Activated naive CD8-positive, alpha-beta T cell (primary cell): ENCODE data around the gene VCP.
"Not testable (repeated sequence)": the region's sequence is repeated elsewhere in the genome, so short reads cannot be mapped to it uniquely, and the experiment has no call there.

ENCODE experiments used
- H3K27ac Mint-ChIP-seq: one replicate; pipeline ENCODE4 v1.8.0; 2021; ENCODE audit warnings: mixed read lengths
- H3K27me3 Mint-ChIP-seq: one replicate; pipeline ENCODE4 v1.8.0; 2021; ENCODE audit warnings: mixed read lengths
- H3K36me3 Mint-ChIP-seq: one replicate; pipeline ENCODE4 v1.8.0; 2021; ENCODE audit warnings: mixed read lengths
- H3K4me1 Mint-ChIP-seq: one replicate; pipeline ENCODE4 v1.8.0; 2021; ENCODE audit warnings: low read depth, mixed read lengths
- H3K4me3 Mint-ChIP-seq: one replicate; pipeline ENCODE4 v1.8.0; 2021; ENCODE audit warnings: mild to moderate bottlenecking, mixed read lengths
- H3K9me3 Mint-ChIP-seq: one replicate; pipeline ENCODE4 v1.8.0; 2021; ENCODE audit warnings: low read depth, mixed read lengths

VCP gene

DNA sequence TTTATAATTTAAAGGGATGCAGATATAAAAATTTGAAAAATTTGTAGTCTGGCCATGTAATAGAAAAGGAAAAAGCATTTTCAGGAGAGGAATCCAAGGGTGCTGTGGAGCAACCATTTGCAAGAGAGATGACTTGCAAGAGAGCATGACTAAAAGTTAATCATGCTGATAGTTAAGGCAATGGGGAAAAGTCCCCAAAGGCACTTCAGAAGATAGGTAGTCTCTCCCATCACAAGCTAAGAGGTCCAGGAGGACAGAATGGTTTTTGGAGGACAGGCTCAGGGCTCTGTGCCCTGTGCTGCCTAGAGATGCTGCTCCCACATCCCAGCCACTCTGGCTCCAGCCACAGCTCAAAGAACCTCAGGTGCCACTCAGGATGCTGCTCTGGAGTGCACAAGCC is 44.1 kb downstream of the VCP start:
- H3K36me3 Mint-ChIP-seq: peaks cover 16% of the 10 kb centered on the region
- no peak overlapping the region for H3K27ac Mint-ChIP-seq
- H3K4me3 Mint-ChIP-seq: no peak overlapping the region
- no peaks in the 10 kb centered on the region for H3K9me3 Mint-ChIP-seq
- H3K4me1 Mint-ChIP-seq: peaks cover 8% of the 10 kb centered on the region
- H3K27me3 Mint-ChIP-seq: no peaks in the 10 kb centered on the region

DNA sequence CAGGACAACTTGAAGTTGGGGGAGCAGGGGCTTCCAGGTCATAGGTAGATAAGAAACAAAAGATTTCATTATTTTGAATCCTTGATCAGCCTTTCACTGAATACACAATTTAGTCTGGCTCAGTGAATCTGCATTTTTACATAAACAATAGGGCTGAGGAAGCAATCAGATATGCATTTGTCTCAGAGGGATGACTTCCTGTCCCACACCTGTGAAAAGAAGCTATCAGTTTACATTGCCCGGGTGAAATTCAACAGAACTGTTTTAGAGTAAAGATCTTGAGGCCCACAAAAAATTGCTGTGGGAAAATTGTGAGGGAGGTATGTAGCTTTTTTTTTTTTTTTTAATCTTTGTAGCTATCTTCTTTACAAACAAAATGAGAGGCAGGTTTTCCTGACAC is 44.6 kb downstream of the VCP start:
- H3K36me3 Mint-ChIP-seq: peaks cover 17% of the 10 kb centered on the region
- H3K27ac Mint-ChIP-seq: no peak overlapping the region
- no peaks in the 10 kb centered on the region for H3K27me3 Mint-ChIP-seq
- H3K9me3 Mint-ChIP-seq: no peaks in the 10 kb centered on the region
- peaks cover 9% of the 10 kb centered on the region for H3K4me1 Mint-ChIP-seq
- no peak overlapping the region for H3K4me3 Mint-ChIP-seq

DNA sequence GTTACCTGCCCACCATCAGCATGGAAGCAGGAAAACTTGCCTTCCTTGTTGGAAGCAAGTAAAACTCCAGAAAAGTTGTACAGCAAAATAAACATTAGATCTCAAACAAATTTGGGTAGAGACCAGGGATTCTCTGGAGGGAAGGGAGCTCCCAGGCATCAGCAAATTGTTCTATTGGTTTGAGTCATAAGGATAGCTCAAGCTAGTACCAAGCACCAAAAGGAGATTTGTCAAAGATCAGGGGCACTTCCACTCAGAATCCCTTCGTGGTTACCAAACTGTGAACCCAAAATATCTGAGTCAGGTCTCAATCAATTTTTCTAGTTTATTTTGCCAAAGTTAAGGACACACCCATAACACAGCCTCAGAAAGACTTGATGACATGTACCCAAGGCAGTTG is 45.1 kb downstream of the VCP start:
- no peak overlapping the region for H3K27ac Mint-ChIP-seq
- H3K4me1 Mint-ChIP-seq: peaks cover 9% of the 10 kb centered on the region
- H3K9me3 Mint-ChIP-seq: no peaks in the 10 kb centered on the region
- no peak overlapping the region for H3K4me3 Mint-ChIP-seq
- H3K27me3 Mint-ChIP-seq: no peaks in the 10 kb centered on the region
- peaks cover 17% of the 10 kb centered on the region for H3K36me3 Mint-ChIP-seq

DNA sequence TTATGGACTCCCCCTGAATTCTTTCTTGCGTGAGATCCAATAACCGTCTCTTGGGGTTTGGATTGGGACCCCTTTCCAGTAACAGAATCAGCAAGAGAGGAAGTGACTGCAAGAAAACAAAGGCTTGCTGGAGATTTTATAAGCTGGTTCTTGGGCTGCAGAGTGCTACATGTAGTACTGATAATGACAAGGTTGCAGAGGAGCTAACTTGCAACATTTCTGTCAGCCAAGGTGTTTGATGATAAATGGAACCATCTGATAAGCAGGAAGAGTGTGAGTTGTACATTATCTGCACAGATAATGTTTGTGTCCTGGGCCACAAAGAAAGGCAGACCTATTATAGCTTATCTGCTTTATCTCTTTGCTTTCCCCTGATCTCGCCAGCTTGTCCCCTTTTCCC is 45.8 kb downstream of the VCP start:
- H3K4me1 Mint-ChIP-seq: peaks cover 9% of the 10 kb centered on the region
- peaks cover 22% of the 10 kb centered on the region for H3K36me3 Mint-ChIP-seq
- H3K27ac Mint-ChIP-seq: no peak overlapping the region
- no peak overlapping the region for H3K4me3 Mint-ChIP-seq
- no peaks in the 10 kb centered on the region for H3K9me3 Mint-ChIP-seq
- H3K27me3 Mint-ChIP-seq: no peaks in the 10 kb centered on the region

DNA sequence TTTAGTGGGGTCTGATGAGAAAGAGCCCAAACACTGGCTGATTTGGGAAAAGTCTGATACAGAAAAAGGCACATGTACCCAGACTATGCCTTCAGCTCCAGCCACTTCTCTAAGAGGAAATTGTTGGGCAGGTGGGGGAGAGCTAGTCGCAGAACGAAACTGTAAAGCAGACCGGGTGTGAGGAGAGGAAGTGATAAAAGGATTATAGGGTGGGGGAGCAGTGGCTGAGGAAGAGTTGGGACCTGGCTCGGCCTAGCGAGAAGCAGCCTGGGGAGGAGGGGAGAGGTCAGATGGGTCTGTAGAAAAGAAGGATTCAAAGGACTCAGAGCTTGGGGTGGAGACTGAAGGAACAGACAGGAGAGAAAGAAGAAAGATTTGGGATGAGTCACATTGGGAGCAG is 49.0 kb downstream of the VCP start:
- not testable (repeated sequence) for H3K27ac Mint-ChIP-seq, H3K4me3 Mint-ChIP-seq, H3K27me3 Mint-ChIP-seq

DNA sequence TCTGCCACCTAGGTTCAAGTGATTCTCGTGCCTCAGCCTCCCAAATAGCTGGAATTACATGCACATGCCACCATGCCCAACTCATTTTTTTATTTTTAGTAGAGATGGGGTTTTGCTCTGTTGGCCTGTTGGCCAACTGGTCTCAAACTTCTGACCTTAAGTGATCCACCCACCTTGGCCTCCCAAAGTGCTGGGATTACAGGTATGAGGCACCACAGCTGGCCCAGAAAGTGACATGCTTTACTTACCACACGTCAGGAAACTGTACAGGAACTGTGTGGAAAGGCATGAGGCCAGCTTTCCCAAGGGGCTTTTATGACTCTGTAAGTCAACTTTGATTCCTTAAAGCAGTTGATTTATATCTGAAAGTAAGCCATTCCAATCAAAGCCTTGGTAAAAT is 57.9 kb downstream of the VCP start:
- Mint-ChIP-seq H3K27ac (no peak overlapping the region), H3K4me3 (no peak overlapping the region), H3K4me1 (peaks cover 5% of the 10 kb centered on the region), H3K36me3 (peaks cover 25% of the 10 kb centered on the region), H3K9me3 (peaks cover 15% of the 10 kb centered on the region), H3K27me3 (no peaks in the 10 kb centered on the region)

More for the DNA sequence above, 49.0 kb downstream of the VCP start:
- H3K36me3 Mint-ChIP-seq: peaks cover 28% of the 10 kb centered on the region
- not testable (repeated sequence) for H3K9me3 Mint-ChIP-seq, H3K4me1 Mint-ChIP-seq

DNA sequence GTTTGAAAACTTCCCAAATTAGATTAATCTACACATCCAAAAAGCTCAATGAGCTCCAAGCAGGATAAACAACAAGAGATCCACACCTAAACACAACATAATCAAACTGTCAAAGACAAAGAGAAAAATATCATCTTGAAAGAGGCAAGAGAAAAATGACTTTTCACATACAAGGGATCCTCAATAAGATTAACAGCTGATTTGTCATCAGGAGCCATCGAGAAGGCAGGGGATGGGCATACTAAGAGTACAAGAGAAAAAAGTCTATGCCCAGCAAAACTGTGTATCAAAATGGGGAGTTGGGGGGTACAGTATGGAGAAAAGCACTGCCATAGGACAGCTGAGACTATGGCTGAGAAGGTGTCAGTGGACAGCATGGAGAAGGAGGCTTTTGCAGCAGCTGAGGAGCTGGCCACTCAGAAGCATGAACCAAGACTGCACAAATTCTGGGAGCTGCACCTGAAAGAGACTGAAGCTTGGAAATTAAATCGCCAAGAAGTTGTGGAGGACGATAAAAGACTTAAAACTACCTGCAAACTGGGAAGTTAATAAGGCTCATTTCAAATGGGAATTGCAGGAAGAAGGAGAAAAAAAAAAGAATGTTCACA is 62.0 kb downstream of the VCP start:
- Mint-ChIP-seq H3K4me1 (peaks cover 5% of the 10 kb centered on the region), H3K4me3 (no peak overlapping the region), H3K27ac (no peak overlapping the region), H3K27me3 (no peaks in the 10 kb centered on the region), H3K36me3 (peaks cover 33% of the 10 kb centered on the region), H3K9me3 (peaks cover 15% of the 10 kb centered on the region)
